Urinary bladder (tissue), 4 donors: ENCODE measurements around the gene TSGA10. TPM values are rescaled to one million over a fixed set of nuclear protein-coding genes. Genes with fewer than 3 reads are reported as not detected.
"Not testable (repeated sequence)": the region's sequence is repeated elsewhere in the genome, so short reads cannot be mapped to it uniquely, and the experiment has no call there.

Experiments
- DNase-seq: peaks from one replicate; pipeline ENCODE4 v3.0.0-alpha.2; 2015; ENCODE audit errors: extremely low spot score
- H3K27ac ChIP-seq: one replicate; pipeline ENCODE4 v1.5.1; 2013; ENCODE audit warnings: low read depth, mild to moderate bottlenecking, moderate library complexity
- H3K36me3 ChIP-seq: one replicate; pipeline ENCODE4 v1.6.1; 2013; ENCODE audit warnings: mild to moderate bottlenecking, moderate library complexity; ENCODE audit not compliant: insufficient read depth
- H3K4me1 ChIP-seq: one replicate; pipeline ENCODE4 v1.6.1; 2013; ENCODE audit warnings: mild to moderate bottlenecking, moderate library complexity; ENCODE audit not compliant: insufficient read depth
- H3K4me3 ChIP-seq: one replicate; pipeline ENCODE4 v1.5.1; 2013; ENCODE audit warnings: low read depth, low read length
- WGBS: extraction: QIAGEN DNeasy Blood & Tissue Kit; methylation state at CpG from one replicate; pipeline ENCODE4 v1.1.7; 2013; 5-methylcytosine and 5-hydroxymethylcytosine counted together
- polyA plus RNA-seq: library from polyadenylated mRNA; stranded (reverse); fragments of 200-250 nt; gene quantifications from one replicate; pipeline ENCODE4 v1.2.3, GENCODE V29; 2013
- total RNA-seq: library from RNA; depleted of rRNA; stranded (reverse); fragments of >200 nt; gene quantifications from one replicate; pipeline ENCODE4 v1.2.3, GENCODE V29; 2014
- donor health status: healthy with polysubstance abuse.
- donor health status: healthy.

The TSGA10 gene, protein sequence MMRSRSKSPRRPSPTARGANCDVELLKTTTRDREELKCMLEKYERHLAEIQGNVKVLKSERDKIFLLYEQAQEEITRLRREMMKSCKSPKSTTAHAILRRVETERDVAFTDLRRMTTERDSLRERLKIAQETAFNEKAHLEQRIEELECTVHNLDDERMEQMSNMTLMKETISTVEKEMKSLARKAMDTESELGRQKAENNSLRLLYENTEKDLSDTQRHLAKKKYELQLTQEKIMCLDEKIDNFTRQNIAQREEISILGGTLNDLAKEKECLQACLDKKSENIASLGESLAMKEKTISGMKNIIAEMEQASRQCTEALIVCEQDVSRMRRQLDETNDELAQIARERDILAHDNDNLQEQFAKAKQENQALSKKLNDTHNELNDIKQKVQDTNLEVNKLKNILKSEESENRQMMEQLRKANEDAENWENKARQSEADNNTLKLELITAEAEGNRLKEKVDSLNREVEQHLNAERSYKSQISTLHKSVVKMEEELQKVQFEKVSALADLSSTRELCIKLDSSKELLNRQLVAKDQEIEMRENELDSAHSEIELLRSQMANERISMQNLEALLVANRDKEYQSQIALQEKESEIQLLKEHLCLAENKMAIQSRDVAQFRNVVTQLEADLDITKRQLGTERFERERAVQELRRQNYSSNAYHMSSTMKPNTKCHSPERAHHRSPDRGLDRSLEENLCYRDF
- total RNA-seq (12.2 TPM), polyA plus RNA-seq (2.5 TPM)

DNA sequence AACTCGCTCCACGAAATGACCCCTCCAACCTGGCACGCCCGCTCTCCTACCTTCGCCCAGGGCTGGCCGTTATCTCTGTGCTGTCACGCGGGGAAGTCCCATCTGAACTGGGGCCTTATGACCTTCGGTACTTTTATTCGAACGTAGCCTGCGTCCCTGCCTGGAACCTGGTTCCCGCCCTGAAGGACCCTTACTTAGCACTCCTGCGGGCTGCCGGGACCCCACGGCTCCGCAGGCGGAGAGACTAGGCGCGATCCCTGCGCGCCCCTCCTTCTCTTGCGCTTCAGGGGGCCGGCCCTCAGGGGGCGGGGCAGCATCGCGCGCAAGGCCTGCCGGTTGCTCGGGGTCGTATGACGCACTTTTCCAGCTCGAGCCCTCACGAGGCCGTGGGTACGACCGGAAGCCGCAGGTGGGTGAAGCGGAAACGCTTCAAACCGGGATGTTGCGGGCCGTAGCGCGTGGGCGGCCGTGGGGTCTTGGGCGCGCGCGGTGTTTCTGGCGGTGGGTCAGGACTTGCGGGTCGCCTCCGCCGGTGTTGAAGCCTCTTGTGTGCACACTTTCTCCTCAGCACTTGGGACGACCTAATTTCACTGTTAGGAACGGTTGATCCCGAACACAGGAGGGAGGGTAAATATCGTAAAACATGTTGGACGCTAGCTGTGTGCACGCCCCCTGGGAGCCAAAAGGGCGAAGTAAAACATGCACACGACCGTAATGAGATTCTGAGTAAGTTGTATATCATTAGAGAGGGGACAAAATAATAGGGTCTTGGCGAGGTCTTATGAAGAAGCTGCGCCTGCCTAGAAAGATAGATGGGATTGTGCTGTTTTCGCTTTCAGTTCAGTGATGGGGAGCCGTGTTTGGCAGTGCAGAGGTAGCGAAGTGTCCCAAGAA, at the start of gene TSGA10, which contains the start of gene LIPT1:
Gene TSGA10 (minus strand): TSS at position 300 of the 894 bp plus-strand sequence. CDS start 45,503 bp downstream, outside the sequence.
Gene LIPT1 (plus strand): TSS at position 325 of the 894 bp plus-strand sequence. CDS start 6,991 bp downstream, outside the sequence.
- Histone ChIP-seq H3K27ac (peak within 1 kb of the TSS; percentile 86), H3K36me3 (no peaks in the 10 kb centered on the region), H3K4me3 (peak within 1 kb of the TSS; percentile 59), H3K4me1 (no peaks in the 10 kb centered on the region)
- under 1% methylated on average over 70 of the region's 70 CpGs for WGBS
- DNase-seq = peak; percentile 80

DNA sequence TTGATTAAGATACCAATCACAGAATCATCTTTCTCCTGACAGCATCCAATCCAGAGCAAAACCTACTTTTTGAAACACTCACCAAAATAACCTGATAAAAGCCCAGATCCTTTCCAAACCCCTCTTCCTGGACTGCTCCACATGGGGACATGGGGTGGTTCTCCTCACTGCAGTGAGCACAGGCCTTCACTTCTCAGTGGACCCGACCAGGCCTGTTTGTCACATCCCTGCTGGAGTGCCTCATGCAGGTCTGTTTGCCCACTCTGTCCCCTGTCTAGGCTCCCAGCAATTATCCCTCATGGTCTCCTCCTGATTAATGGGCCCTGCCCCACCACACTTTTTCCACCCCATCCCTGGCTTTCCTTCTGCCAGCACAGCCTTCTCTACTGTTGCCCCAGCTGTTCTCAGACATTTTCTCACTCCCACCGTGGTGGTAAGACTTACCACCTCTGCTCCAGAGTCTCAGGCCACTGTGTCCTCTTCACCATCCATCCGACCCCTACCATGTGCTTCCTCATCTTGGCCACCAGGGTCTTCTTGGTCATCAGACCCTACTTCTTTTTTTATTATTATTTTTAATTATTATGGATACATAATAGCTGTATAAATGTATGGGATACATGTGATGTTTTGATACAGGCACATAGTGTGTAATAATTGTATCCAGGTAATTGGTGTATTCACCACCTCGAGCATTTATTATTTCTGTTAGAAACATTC, 47.4 kb upstream of the TSGA10 start:
- H3K36me3 ChIP-seq = no peaks in the 10 kb centered on the region
- H3K4me1 ChIP-seq = no peaks in the 10 kb centered on the region
- H3K27ac ChIP-seq = no peak overlapping the region
- DNase-seq = no peak
- H3K4me3 ChIP-seq = no peak overlapping the region
- WGBS = 93% methylated on average over 4 of the region's 4 CpGs

DNA sequence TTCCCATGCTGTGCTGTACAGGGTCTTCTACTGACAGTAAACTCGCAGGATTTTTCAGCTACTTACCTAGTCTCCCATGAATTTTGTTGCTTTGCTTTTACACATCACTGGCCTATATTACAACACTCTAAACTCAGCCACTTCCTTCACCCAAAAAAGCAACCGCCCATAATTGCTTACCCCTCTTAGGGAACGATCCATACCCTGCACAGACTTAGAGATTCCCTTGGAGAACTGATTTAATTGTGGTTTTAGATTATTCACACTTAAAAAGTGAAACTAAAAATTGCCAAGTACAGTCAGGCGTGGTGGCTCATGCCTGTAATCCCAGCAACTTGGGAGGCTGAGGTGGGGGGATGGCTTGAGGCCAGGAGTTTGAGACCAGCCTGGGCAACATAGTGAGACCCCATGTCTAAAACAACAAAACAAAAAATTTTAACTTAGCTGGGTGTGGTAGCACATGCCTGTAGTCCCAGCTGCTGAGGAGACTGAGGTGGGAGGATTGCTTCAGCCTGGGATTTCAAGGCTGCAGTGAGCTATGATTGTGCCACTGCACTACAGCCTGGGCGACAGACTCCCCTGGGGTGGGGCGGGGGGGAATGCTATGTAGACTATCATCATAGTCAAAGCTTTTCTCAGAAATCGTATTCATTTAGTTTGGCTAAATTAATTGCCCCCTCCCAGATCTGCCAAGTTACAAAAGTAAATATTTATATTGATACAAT, 45.5 kb upstream of the TSGA10 start:
- WGBS = 87% methylated on average over 7 of the region's 7 CpGs
- Histone ChIP-seq H3K27ac (no peak overlapping the region), H3K4me3 (no peak overlapping the region), H3K4me1 (no peaks in the 10 kb centered on the region), H3K36me3 (peaks cover 2% of the 10 kb centered on the region)
- DNase-seq = no peak

DNA sequence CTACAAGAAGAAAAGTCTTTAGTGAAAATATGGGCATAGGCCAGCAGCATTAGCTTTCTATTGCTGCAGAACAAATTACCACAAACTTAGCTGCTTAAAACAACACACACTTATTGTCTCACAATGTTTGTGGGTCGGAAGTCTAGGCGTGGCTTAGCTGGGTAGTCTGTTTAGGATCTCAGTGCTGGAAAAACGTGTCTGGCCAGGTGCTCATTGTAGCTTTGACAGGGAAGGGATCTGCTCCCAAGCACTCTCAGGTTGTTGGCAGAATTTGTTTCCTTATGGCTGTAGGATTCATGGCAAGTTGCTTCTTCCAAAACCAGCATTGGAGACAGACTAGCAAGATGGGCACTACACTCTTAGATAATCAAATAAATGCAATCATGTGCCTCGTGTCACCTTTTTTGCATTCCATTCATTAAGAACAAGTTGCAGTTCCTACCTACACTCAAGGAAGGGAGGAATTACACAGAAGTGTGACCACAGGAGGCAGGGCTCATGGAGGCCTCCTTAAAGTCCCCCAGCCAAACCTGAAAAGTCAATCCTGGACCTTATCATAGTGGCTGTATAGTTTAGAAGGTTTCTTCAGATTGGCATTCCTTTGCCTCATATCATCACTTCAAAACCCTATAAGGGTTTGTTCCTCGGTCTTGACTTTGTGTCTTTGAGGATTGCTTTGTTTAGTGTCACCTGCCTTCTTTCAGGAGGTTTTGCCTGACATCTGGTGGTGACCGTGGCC, 43.5 kb upstream of the TSGA10 start:
- no peaks in the 10 kb centered on the region for H3K4me1 ChIP-seq
- peaks cover 2% of the 10 kb centered on the region for H3K36me3 ChIP-seq
- H3K27ac ChIP-seq = no peak overlapping the region
- no peak overlapping the region for H3K4me3 ChIP-seq
- WGBS = 79% methylated on average over 6 of the region's 6 CpGs
- no peak for DNase-seq

DNA sequence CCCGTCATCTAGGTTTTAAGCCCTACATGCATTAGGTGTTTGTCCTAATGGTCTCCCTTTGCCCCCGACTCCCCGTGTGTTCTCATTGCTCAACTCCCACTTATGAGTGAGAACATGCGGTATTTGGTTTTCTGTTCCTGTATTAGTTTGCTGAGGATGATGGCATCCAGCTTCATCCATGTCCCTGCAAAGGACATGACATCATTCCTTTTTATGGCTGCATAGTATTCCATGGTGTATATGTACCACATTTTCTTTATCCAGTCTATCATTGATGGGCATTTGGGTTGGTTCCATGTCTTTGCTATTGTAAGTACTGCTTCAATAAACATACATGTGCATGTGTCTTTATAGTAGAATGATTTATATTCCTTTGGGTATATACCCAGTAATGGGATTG, 37.6 kb upstream of the TSGA10 start:
- not testable (repeated sequence) for H3K27ac ChIP-seq, H3K36me3 ChIP-seq, DNase-seq, H3K4me1 ChIP-seq, H3K4me3 ChIP-seq
- over 99% methylated on average over 4 of the region's 4 CpGs for WGBS

DNA sequence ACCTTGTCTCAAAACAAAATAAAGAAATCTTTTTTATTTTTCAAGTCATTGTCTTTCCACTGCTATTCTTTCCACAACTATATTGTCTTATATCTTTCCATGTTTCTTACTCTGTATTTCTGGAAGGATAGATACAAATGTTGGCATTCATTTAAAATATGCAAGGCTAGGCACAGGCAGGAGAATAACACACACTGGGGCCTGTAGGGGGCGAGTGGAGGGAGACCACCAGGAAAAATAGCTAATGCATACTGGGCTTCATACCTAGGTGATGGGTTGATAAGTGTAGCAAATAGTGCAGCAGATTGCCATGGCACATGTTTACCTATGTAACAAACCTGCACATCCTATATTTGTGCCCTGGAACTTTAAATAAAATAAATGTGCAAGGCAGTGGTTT, 35.8 kb upstream of the TSGA10 start:
- Histone ChIP-seq H3K4me3 (no peak overlapping the region), H3K36me3 (peaks cover 2% of the 10 kb centered on the region), H3K4me1 (no peaks in the 10 kb centered on the region), H3K27ac (no peak overlapping the region)
- DNase-seq = no peak
- 94% methylated on average over 1 of the region's 1 CpG for WGBS

DNA sequence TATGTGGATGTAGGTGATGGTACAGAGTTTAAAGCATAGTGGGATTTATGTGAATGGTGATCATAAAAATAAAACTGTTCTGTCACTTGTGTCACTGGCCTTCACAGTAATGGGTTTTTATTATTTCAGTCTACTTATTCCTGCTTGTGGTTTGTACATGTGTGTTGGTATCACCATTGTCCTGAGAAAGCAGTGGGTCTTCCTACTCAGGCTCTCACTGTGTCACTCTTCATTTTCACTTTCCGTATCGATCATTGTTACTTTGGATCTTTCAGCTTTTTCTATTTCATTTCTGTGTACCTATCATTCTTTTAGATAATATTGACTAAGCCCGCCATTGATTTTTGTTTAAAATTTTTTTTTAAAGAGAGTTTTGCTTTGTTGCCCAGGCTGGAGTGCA, 33.6 kb upstream of the TSGA10 start:
- Histone ChIP-seq H3K4me3 (no peak overlapping the region), H3K36me3 (no peaks in the 10 kb centered on the region), H3K27ac (no peak overlapping the region), H3K4me1 (no peaks in the 10 kb centered on the region)
- DNase-seq = no peak
- 95% methylated on average over 3 of the region's 3 CpGs for WGBS

DNA sequence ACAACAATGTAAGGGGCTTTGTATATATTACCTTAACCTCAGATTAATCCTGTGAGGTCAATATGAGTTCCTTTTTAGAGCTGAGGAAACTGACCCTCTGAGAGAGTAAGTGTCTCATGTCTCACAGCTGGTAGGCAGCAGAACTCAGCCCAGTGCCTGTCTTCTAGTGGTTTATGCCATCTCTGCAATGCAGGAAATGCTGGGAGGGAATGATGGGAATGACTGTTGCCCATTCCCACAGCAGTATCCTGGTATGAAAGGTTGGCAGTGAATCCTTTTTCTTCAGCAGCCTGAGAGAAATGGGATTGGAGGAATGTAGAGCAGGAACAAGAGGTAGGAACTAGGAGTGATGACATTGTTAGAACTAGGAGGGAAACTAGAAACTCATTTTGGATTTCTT, 32.3 kb upstream of the TSGA10 start:
- H3K36me3 ChIP-seq = no peaks in the 10 kb centered on the region
- H3K4me1 ChIP-seq = no peaks in the 10 kb centered on the region
- H3K27ac ChIP-seq = no peak overlapping the region
- no peak for DNase-seq
- H3K4me3 ChIP-seq = no peak overlapping the region

DNA sequence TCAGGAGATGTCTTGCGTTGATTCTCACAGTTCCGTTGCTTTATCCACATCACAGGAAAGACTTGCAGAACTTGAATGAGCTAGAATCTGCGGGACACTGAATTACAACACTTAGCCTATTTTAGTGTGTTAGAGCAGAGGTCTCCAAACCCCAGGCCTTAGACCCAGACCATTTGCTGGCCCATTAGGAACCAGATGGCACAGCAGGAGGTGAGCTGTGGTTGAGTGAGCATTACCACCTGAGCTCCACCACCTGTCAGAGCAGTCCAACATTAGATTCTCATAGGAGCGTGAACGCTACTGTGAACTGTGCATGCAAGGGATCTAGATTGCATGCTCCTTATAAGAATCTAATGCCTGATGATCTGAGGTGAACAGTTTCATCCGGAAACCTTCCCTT, 30.1 kb upstream of the TSGA10 start:
- WGBS = 77% methylated on average over 6 of the region's 6 CpGs
- H3K4me3 ChIP-seq = no peak overlapping the region
- H3K4me1 ChIP-seq = peaks cover 2% of the 10 kb centered on the region
- no peak overlapping the region for H3K27ac ChIP-seq
- DNase-seq = no peak
- no peaks in the 10 kb centered on the region for H3K36me3 ChIP-seq

DNA sequence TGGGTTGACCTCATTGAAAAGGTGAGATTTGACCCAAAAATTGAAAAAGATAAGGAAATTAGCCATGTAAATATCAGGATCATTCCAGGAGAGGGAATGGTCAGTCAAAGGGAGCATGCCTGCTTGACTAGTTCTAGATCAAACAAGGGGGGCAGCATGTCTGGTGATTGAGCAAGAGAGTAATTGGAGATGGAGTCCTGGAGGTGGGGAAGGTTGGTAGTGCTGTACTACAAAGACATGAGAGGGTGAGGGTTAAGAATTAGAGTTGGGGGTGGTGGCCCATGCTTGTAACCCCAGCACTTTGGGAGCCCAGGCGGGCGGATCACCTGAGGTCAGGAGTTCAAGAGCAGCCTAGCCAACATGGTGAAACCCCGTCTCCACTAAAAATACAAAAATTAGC, 28.3 kb upstream of the TSGA10 start:
- no peak overlapping the region for H3K4me3 ChIP-seq
- WGBS = 89% methylated on average over 3 of the region's 3 CpGs
- peaks cover 2% of the 10 kb centered on the region for H3K4me1 ChIP-seq
- H3K36me3 ChIP-seq = no peaks in the 10 kb centered on the region
- DNase-seq = no peak
- H3K27ac ChIP-seq = no peak overlapping the region

DNA sequence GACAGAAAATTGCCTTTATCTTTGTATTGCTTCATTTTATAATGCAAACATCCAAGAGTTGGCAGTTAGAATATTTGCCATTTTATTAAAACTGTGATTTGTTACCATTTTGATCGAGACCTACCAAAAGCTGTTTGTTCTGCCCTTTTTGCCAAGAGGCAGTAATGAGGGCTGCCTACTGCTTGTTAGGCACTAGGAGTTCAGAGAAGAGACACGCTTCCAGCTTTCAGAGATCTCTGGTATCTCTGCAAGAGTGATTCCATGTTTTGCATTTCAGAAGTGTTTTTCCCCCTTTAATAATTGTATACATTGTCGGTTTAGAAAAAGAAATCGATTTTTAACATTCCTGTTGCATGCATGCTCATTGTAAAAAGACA, 26.9 kb upstream of the TSGA10 start:
- H3K4me1 ChIP-seq = peaks cover 2% of the 10 kb centered on the region
- no peaks in the 10 kb centered on the region for H3K36me3 ChIP-seq
- peak overlapping the region; percentile 58 for H3K4me3 ChIP-seq
- DNase-seq = no peak
- WGBS = 2% methylated on average over 4 of the region's 4 CpGs
- H3K27ac ChIP-seq = no peak overlapping the region
